Esophagus squamous epithelium (tissue), 4 donors: ENCODE measurements around the gene QRICH2.

Source experiments
- POLR2A ChIP-seq, 4 donors: fragments of 450-650 bp; IDR thresholded peaks; one replicate each; pipeline ENCODE4 v1.6.1; 2017; ENCODE audit warnings: antibody characterized with exemption in 4 of 4, mild to moderate bottlenecking in 4 of 4, moderate library complexity in 3 of 4
- TF ChIP-seq, protein P1 (sequence below), 6 experiments: fragments of 450-650 bp in 4 of 6; fragments of 200-600 bp in 2 of 6; sonication (generic) in 2 of 6; IDR thresholded peaks; one replicate each; pipeline ENCODE4 v1.5.1; 2016 to 2019; ENCODE audit warnings: antibody characterized with exemption in 6 of 6, mild to moderate bottlenecking in 4 of 6, moderate library complexity in 4 of 6

GRCh38 chr17:76274112-76274956, 33.7 kb downstream of the QRICH2 start:
- TF ChIP-seq POLR2A (IDR thresholded peaks at IDR 0.05) = no peak
- TF ChIP-seq, protein P1, sequence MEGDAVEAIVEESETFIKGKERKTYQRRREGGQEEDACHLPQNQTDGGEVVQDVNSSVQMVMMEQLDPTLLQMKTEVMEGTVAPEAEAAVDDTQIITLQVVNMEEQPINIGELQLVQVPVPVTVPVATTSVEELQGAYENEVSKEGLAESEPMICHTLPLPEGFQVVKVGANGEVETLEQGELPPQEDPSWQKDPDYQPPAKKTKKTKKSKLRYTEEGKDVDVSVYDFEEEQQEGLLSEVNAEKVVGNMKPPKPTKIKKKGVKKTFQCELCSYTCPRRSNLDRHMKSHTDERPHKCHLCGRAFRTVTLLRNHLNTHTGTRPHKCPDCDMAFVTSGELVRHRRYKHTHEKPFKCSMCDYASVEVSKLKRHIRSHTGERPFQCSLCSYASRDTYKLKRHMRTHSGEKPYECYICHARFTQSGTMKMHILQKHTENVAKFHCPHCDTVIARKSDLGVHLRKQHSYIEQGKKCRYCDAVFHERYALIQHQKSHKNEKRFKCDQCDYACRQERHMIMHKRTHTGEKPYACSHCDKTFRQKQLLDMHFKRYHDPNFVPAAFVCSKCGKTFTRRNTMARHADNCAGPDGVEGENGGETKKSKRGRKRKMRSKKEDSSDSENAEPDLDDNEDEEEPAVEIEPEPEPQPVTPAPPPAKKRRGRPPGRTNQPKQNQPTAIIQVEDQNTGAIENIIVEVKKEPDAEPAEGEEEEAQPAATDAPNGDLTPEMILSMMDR (IDR thresholded peaks at IDR 0.05) = no peak
